22Rv1 (cell line): Measurements from ENCODE around the gene DNAJC4.

Experiments used
- ZFX ChIP-seq: fragments of 450-650 bp; IDR thresholded peaks from 2 replicates; pipeline ENCODE4 v1.6.1; 2017; ENCODE audit warnings: antibody characterized with exemption, borderline replicate concordance
- TF ChIP-seq, protein P1 (sequence below): fragments of 450-650 bp; IDR thresholded peaks from 2 replicates; pipeline ENCODE4 v1.5.1; 2017; ENCODE audit warnings: mild to moderate bottlenecking

DNA sequence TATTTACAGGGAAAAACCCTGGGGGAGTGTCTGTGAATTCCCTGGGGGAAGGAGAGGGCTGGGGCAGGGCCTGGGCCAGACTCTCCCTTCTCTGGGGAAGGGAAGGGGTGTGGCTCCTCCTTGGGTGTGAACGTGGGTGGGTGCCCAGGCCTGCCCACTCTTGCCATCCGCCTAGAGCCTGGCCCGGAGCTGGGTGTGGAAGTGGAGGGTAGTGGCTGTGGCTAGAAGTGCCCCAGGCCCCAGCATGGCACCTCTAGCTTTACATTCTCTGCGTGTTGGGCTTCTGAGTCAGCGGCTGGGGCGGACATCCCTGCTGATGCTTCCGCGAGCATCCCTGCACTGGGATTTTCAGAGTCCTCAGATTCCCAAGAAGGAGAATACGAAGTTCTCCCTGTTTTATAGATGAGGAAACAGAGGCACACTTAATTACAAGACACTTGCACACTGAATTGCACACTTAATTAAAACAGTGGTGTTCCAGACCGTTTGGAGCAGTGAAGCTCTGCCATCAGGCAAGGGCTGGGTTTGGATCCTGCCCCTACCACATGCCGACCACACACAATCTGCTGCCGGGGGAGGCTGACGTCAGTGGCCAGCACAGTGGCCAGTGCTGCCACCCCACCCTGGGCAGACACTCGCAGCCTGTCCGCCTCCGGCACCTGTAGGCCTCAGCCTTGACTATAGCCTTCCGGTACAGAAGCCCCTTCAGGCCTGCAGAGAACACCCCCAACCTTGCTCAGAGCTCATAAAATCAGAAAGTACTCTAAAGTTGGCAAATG, 46.5 kb downstream of the DNAJC4 start:
- TF ChIP-seq, protein P1, sequence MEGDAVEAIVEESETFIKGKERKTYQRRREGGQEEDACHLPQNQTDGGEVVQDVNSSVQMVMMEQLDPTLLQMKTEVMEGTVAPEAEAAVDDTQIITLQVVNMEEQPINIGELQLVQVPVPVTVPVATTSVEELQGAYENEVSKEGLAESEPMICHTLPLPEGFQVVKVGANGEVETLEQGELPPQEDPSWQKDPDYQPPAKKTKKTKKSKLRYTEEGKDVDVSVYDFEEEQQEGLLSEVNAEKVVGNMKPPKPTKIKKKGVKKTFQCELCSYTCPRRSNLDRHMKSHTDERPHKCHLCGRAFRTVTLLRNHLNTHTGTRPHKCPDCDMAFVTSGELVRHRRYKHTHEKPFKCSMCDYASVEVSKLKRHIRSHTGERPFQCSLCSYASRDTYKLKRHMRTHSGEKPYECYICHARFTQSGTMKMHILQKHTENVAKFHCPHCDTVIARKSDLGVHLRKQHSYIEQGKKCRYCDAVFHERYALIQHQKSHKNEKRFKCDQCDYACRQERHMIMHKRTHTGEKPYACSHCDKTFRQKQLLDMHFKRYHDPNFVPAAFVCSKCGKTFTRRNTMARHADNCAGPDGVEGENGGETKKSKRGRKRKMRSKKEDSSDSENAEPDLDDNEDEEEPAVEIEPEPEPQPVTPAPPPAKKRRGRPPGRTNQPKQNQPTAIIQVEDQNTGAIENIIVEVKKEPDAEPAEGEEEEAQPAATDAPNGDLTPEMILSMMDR, result no peak
- no peak for TF ChIP-seq ZFX
